NCI-H146 treated with DMSO at 0.1 percent for 48 hours (cell line): Measurements from ENCODE around the gene AGTRAP.

Experiments
- DNase-seq: peaks from one replicate; lab custom pipeline; 2025; ENCODE audit not compliant: unreplicated experiment; lab: John Stamatoyannopoulos, UW

The AGTRAP gene

GRCh38 chr1:11735854-11736745, at the start of gene AGTRAP:
Gene AGTRAP (plus strand): TSS chr1:11736136. CDS start chr1:11736209, 73 bp downstream.
- DNase-seq: peak; percentile 71

GRCh38 chr1:11688506-11688905, 47.4 kb upstream of the AGTRAP start:
- no peak for DNase-seq

- peak; percentile 66 for DNase-seq
Observed at GRCh38 chr1:11690397-11691301, 45.3 kb upstream of the AGTRAP start.

- peak; percentile 25 for DNase-seq
Observed at GRCh38 chr1:11691302-11691914, 44.5 kb upstream of the AGTRAP start, which contains the start of gene DRAXIN. Gene DRAXIN (plus strand): TSS chr1:11691710. CDS start chr1:11706259, 14,549 bp downstream.

- no peak for DNase-seq
Observed at GRCh38 chr1:11691928-11692711, 43.8 kb upstream of the AGTRAP start.

GRCh38 chr1:11693024-11693590, 42.8 kb upstream of the AGTRAP start:
- DNase-seq: no peak

GRCh38 chr1:11693917-11694316, 42.0 kb upstream of the AGTRAP start:
- no peak for DNase-seq

GRCh38 chr1:11695861-11696260, 40.1 kb upstream of the AGTRAP start:
- DNase-seq: no peak

GRCh38 chr1:11697188-11697892, 38.6 kb upstream of the AGTRAP start:
- DNase-seq: no peak

GRCh38 chr1:11697893-11698210, 38.1 kb upstream of the AGTRAP start:
- DNase-seq: no peak

GRCh38 chr1:11700601-11701467, 35.1 kb upstream of the AGTRAP start:
- DNase-seq: no peak

GRCh38 chr1:11701551-11701961, 34.4 kb upstream of the AGTRAP start:
- DNase-seq: no peak

- DNase-seq: no peak
Observed at GRCh38 chr1:11701981-11702803, 33.7 kb upstream of the AGTRAP start.

- no peak for DNase-seq
Observed at GRCh38 chr1:11703357-11704193, 32.4 kb upstream of the AGTRAP start.

- no peak for DNase-seq
Observed at GRCh38 chr1:11704194-11704529, 31.8 kb upstream of the AGTRAP start.

GRCh38 chr1:11704691-11705475, 31.1 kb upstream of the AGTRAP start:
- no peak for DNase-seq
